Neural cell (in vitro differentiated cells): ENCODE data around the gene MALSU1.

Experiments used
- EP300 ChIP-seq: fragments of 450-650 bp; conservative IDR thresholded peaks from 2 replicates; pipeline ENCODE4 v1.6.1; 2014; ENCODE audit warnings: antibody characterized with exemption, mild to moderate bottlenecking, moderate library complexity; ENCODE audit not compliant: poor library complexity, severe bottlenecking
- EZH2 ChIP-seq: fragments of 200-600, 300-800 bp; shearing (Covaris generic), sonication (generic); IDR thresholded peaks from 2 replicates; pipeline ENCODE4 v1.6.1; 2014; ENCODE audit warnings: antibody characterized with exemption, low read length, borderline replicate concordance, mild to moderate bottlenecking; ENCODE audit not compliant: insufficient read depth, poor library complexity, severe bottlenecking
- MXI1 ChIP-seq: fragments of 450-650 bp; conservative IDR thresholded peaks from 2 replicates; pipeline ENCODE4 v1.6.1; 2014; ENCODE audit warnings: antibody characterized with exemption, mild to moderate bottlenecking; ENCODE audit not compliant: poor library complexity, severe bottlenecking
- RAD21 ChIP-seq: fragments of 450-650 bp; conservative IDR thresholded peaks from 2 replicates; pipeline ENCODE4 v1.6.1; 2014; ENCODE audit warnings: antibody characterized with exemption, mild to moderate bottlenecking, moderate library complexity
- TF ChIP-seq, protein P1 (sequence below): fragments of 450-650 bp; IDR thresholded peaks from 2 replicates; pipeline ENCODE4 v1.5.1; 2014; ENCODE audit warnings: antibody characterized with exemption, mild to moderate bottlenecking, moderate library complexity; ENCODE audit not compliant: poor library complexity, severe bottlenecking

DNA sequence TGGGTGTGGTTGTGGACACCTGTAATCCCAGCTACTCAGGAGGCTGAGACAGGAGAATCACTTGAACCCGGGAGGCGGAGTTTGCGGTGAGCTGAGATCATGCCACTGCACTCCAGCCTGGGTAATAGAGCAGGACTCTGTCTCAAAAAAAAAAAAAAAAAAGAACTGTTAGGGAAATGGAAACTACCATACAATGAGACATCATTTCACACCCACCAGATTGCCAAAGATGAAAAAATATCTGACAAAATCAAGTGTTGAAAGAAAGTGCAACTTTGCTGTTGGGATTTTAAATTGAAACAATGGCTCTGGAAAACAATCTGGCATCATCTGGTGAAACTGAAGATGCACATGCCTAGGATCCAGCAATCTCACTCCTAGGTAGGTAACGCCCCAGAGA is 16.1 kb upstream of the MALSU1 start:
- no peak for TF ChIP-seq EZH2
- no peak for TF ChIP-seq RAD21
- no peak for TF ChIP-seq EP300
- TF ChIP-seq, protein P1, sequence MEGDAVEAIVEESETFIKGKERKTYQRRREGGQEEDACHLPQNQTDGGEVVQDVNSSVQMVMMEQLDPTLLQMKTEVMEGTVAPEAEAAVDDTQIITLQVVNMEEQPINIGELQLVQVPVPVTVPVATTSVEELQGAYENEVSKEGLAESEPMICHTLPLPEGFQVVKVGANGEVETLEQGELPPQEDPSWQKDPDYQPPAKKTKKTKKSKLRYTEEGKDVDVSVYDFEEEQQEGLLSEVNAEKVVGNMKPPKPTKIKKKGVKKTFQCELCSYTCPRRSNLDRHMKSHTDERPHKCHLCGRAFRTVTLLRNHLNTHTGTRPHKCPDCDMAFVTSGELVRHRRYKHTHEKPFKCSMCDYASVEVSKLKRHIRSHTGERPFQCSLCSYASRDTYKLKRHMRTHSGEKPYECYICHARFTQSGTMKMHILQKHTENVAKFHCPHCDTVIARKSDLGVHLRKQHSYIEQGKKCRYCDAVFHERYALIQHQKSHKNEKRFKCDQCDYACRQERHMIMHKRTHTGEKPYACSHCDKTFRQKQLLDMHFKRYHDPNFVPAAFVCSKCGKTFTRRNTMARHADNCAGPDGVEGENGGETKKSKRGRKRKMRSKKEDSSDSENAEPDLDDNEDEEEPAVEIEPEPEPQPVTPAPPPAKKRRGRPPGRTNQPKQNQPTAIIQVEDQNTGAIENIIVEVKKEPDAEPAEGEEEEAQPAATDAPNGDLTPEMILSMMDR = no peak
- TF ChIP-seq MXI1 = no peak
